ENCODE results near the gene DNAJA3.
A peak's percentile ranks its signal among the peaks of the same experiment; 100 is the strongest.

The DNAJA3 gene

DNA sequence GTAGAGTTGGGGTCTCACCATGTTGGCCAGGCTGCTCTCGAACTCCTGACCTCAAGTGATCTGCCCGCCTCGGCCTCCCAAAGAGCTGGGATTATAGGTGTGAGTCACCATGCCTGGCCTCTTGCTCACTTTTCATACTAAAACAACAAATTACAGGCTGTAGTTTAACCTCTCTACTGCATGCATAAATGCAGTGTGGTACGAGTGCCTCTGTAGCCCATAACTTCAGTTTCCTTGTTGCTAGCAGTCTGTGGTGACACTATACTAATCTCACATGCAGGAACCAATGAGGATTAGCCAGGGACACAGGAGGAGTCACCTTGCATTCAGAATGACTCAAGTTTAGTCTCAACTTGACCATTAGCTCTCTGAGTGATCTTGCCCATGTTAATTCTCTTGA is 70.6 kb downstream of the DNAJA3 start:
- no peak for DNase-seq

DNA sequence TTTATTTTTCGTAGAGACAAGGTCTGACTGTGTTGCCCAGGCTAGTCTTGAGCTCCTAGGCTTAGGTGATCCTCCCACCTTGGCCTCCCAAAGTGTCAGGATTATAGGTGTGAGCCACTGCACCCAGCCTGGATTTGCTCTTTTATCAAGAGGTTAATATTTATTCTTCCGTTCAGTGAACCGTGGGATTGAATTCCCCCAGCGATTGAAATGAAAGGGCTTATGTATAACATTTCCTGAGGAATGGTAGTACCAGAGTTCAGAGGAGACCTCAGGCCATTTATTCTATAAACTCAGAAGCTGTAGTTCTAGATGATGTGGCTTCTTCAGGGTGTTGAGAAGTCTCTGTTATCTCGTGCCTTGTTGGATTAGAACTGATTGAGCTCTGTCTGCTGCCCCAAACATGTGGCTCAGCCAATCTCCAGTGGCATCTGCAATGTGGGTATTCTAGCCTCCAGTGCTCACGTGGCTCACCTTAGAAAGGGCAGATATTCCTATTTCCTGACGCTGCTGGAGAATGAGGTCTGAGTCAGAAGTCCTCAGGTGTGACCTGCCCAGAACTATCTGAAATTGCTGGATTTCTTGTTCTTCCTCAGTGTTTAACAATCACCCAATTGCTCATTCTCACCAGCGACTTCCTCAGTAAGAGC is 73.0 kb downstream of the DNAJA3 start:
- DNase-seq, result peak in 1 of 2 experiments; percentile 16
- TF ChIP-seq GATA1 (IDR thresholded peaks at IDR 0.05; ENCODE audit: low read depth, low read length), result no peak
- TF ChIP-seq POLR2A (IDR thresholded peaks at IDR 0.05; ENCODE audit: low read length), result no peak

More for the DNA sequence above, 70.6 kb downstream of the DNAJA3 start:
- no peak for TF ChIP-seq POLR2A (IDR thresholded peaks at IDR 0.05; ENCODE audit: low read length)

DNA sequence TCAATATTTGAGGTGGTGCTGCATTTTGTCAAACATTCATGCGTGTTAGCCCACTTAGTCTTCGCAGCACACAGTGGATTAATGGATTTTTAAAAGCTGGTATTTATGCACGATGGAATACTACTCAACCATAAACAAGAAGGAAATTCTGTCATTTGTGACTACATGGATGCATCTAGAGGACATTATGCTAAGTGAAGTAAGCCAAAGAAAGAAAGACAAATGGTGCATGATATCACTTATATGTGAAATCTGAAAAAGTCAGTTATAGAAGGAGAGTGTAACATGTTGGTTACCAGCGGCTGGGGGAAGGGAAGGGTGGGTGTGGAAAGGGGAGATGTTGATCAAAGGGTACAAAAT is 73.5 kb downstream of the DNAJA3 start:
- no peak for DNase-seq
- TF ChIP-seq GATA1 (IDR thresholded peaks at IDR 0.05; ENCODE audit: low read depth, low read length), result no peak
- TF ChIP-seq POLR2A (IDR thresholded peaks at IDR 0.05; ENCODE audit: low read length), result no peak

DNA sequence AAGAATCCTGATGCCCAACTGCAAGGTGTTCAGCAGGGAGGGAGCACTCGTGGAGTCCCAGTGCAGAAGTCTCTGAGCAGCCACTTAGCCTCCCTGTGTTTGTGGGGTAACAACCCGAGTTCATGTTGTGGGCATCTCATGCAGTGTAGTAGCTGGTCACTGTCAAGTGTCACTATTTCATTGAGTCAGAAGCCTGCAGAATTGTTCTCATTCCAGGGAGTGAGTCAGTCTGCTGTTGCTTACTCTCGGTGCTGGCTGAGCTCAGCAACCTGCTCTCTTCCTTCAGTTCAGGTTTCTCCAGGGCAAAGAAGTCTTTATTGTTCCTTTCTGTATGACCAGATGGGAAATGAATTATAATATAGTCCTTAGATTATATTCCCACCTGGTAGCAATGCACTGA is 74.6 kb downstream of the DNAJA3 start:
- TF ChIP-seq POLR2A (IDR thresholded peaks at IDR 0.05; ENCODE audit: low read length), result no peak
- no peak for TF ChIP-seq GATA1 (IDR thresholded peaks at IDR 0.05; ENCODE audit: low read depth, low read length)
- DNase-seq, result no peak

DNA sequence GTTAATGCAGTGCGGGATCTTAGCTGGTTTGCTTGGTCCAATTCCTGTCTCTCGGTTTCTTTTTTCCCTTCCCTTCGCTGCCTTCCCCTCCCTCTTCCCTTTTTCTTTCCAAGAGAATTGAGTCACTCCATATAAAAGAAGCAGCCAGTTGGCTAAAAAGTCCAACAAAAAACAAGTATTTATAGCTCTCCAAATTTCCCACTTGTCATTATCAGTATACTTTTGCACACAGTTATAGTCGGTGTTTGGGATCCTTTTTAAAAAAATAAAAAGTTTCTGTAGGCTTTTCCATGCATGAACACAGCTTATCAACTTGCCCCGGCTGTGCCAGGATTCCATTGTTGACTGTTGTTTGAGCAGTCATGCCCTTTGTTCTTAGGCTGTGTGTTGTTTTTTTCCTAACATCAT is 75.4 kb downstream of the DNAJA3 start:
- TF ChIP-seq GATA1 (IDR thresholded peaks at IDR 0.05; ENCODE audit: low read depth, low read length) (no peak), POLR2A (IDR thresholded peaks at IDR 0.05; ENCODE audit: low read length) (no peak)
- no peak for DNase-seq

DNA sequence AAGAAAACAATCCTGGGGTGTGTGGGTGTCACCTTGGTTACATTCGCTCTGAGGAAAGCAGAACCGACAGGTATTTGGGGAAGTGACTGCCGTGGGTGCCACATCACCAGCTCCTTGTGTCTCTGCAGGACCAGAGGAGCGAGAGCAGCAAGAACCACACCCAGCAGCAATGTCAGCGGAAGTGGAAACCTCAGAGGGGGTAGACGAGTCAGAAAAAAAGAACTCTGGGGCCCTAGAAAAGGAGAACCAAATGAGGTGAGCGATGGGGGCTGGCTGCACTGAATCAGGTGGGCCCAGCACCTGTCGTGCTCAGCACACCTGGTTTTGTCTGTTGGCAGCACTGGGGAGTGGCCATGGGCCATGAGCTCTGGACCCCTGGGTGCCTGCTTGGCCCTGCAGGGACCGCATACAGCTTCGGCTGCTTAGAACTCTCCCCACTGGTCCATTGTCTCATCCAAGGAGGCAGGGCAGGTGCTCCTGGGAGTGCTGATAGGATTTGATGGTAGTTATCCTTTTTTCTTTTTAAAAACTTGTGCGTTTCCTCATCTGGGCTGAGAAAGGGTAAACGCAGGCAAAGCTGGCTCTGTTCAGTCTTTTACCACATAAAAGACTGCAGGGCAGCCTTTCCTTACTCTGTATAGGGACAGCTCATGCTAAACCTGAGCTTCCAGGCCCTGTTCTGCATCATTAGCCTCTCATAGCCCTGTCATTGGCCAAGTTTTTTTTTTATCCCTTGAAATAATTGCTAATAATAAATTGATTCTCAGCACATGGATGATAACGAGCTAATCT is 79.9 kb downstream of the DNAJA3 start:
- TF ChIP-seq POLR2A (IDR thresholded peaks at IDR 0.05; ENCODE audit: low read length) (no peak), GATA1 (IDR thresholded peaks at IDR 0.05; ENCODE audit: low read depth, low read length) (no peak)
- DNase-seq, result peak; percentile 15 to 23

All from erythroblast (primary cell).